Lower leg skin (tissue), 4 donors: ENCODE data around the gene GKN2. TPM values are rescaled to one million over a fixed set of nuclear protein-coding genes. Genes with fewer than 3 reads are reported as not detected.

Source experiments
- DNase-seq, 2 donors: peaks; one replicate each; pipeline ENCODE4 v3.0.0-alpha.2; 2019; ENCODE audit warnings: low spot score in 2 of 2
- H3K4me3 ChIP-seq: fragments of 200-600 bp; sonication (generic); 2 replicates; pipeline ENCODE4 v1.5.1; 2017; ENCODE audit warnings: mild to moderate bottlenecking, low read depth; ENCODE audit not compliant: poor library complexity, severe bottlenecking
- POLR2A ChIP-seq, 2 donors: fragments of 450-650 bp; IDR thresholded peaks; one replicate each; pipeline ENCODE4 v1.6.1; 2016 to 2017; ENCODE audit warnings: antibody characterized with exemption in 2 of 2, mild to moderate bottlenecking in 1 of 2, moderate library complexity in 1 of 2
- WGBS, 2 donors: methylation state at CpG; one replicate each; pipeline ENCODE4 v1.1.5; 2018; 5-methylcytosine and 5-hydroxymethylcytosine counted together
- intact Hi-C: fragments of 100-400 bp; cut with DNase I; formaldehyde crosslinking; loops from one replicate; pipeline ENCODE4 v1.15.0; 2023; ENCODE audit warnings: low total_unique reads
- total RNA-seq, 4 donors: library from RNA; depleted of rRNA; stranded (reverse); fragments of >200 nt; gene quantifications; one replicate each; pipeline ENCODE4 v1.1.0, GENCODE V29; 2016
- TF ChIP-seq, protein P1 (sequence below), 3 donors: fragments of 450-650 bp; IDR thresholded peaks; one replicate each; pipeline ENCODE4 v1.5.1; 2016; ENCODE audit warnings: antibody characterized with exemption in 3 of 3, mild to moderate bottlenecking in 3 of 3, moderate library complexity in 2 of 3

GKN2 gene
- total RNA-seq, 4 donors from 2014 or later: not detected

DNA sequence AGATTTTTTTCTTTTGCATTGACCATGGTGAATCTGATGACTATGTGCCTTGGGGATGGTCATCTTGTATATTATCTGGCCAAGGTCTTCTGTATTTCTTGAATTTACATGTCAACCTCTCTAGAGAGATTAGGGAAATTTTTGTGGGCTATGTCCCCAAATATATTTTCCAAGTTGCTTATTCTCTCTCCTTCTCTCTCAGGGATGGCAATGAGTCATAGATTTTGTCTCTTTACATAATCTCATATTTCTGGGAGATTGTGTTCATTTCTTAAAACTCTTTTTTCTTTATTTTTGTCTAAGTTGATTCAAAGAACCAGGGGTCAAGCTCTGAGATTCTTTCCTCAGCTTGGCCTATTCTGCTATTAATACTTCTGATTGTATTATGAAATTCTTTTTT lies 9.9 kb downstream of the GKN2 start:
- H3K4me3 ChIP-seq: no peak overlapping the region
- TF ChIP-seq, protein P1, sequence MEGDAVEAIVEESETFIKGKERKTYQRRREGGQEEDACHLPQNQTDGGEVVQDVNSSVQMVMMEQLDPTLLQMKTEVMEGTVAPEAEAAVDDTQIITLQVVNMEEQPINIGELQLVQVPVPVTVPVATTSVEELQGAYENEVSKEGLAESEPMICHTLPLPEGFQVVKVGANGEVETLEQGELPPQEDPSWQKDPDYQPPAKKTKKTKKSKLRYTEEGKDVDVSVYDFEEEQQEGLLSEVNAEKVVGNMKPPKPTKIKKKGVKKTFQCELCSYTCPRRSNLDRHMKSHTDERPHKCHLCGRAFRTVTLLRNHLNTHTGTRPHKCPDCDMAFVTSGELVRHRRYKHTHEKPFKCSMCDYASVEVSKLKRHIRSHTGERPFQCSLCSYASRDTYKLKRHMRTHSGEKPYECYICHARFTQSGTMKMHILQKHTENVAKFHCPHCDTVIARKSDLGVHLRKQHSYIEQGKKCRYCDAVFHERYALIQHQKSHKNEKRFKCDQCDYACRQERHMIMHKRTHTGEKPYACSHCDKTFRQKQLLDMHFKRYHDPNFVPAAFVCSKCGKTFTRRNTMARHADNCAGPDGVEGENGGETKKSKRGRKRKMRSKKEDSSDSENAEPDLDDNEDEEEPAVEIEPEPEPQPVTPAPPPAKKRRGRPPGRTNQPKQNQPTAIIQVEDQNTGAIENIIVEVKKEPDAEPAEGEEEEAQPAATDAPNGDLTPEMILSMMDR (IDR thresholded peaks at IDR 0.05): no peak
- TF ChIP-seq POLR2A (IDR thresholded peaks at IDR 0.05): no peak
- DNase-seq: no peak
- intact Hi-C loops: no loop called here

DNA sequence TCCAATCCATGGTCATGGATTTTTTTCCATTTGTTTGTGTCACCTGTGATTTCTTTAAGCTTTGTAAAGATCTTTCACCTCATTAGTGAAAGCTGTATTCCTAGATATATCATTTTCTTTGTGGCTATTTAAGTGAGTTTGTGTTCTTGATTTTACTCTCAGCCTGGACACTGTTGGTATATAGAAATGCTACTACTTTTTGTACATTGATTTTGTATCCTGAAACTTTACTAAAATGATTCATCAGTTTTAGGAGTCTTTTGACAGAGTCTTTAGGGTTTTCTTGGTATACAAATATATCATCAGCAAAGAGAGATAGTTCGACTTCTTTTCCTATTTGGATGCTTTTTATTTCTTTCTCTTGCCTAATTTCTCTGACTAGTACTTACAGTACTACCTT lies 12.3 kb downstream of the GKN2 start:
- 97 to 98% methylated on average over 1 of the region's 1 CpG for WGBS, 2 donors
- TF ChIP-seq POLR2A (IDR thresholded peaks at IDR 0.05): no peak
- TF ChIP-seq, protein P1 (IDR thresholded peaks at IDR 0.05): no peak
- intact Hi-C loops: no loop called here

DNA sequence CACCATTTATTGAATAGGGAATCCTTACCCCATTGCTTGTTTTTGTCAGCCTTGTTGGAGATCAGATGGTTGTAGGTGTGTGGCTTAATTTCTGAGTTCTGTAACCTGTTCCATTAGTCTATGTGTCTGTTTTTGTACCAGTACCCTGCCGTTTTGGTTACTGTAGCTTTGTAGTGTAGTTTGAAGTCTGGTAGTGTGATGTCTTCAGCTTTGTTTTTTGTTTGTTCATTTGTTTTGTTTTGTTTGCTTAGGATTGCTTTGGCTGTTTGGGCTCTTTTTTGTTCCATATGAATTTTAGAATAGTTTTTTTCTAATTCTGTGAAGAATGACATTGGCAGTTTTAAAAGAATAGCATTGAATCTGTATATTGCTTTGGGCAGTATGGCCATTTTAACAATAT lies 12.7 kb downstream of the GKN2 start:
- H3K4me3 ChIP-seq: no peak overlapping the region
- intact Hi-C loops: no loop called here
- 91 to 94% methylated on average over 1 of the region's 1 CpG for WGBS, 2 donors
- no peak for TF ChIP-seq POLR2A (IDR thresholded peaks at IDR 0.05)
- TF ChIP-seq, protein P1 (IDR thresholded peaks at IDR 0.05): no peak
- DNase-seq: no peak

More for the DNA sequence above, 12.3 kb downstream of the GKN2 start:
- H3K4me3 ChIP-seq: no peak overlapping the region
- no peak for DNase-seq

DNA sequence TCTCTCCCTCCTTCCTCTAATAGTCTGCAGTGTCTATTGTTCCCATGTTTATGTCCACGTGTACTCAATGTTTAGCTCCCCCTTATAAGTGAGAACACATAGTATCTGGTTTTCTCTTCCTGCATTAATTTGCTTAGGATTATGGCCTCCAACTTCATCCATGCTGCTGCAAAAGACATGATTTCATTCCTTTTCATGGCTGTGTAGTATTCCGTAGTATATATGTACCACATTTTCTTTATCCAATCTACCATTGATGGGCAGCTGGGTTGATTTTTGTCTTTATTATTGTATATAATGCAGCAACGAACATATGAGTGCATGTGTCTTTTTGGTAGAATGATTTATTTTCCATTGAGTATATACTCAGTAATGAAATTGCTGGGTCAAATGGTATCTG lies 13.8 kb downstream of the GKN2 start:
- H3K4me3 ChIP-seq: no peak overlapping the region
- intact Hi-C loops: no loop called here
- TF ChIP-seq POLR2A (IDR thresholded peaks at IDR 0.05): no peak
- TF ChIP-seq, protein P1 (IDR thresholded peaks at IDR 0.05): no peak
- 92 to 93% methylated on average over 3 of the region's 3 CpGs for WGBS, 2 donors
- no peak for DNase-seq

DNA sequence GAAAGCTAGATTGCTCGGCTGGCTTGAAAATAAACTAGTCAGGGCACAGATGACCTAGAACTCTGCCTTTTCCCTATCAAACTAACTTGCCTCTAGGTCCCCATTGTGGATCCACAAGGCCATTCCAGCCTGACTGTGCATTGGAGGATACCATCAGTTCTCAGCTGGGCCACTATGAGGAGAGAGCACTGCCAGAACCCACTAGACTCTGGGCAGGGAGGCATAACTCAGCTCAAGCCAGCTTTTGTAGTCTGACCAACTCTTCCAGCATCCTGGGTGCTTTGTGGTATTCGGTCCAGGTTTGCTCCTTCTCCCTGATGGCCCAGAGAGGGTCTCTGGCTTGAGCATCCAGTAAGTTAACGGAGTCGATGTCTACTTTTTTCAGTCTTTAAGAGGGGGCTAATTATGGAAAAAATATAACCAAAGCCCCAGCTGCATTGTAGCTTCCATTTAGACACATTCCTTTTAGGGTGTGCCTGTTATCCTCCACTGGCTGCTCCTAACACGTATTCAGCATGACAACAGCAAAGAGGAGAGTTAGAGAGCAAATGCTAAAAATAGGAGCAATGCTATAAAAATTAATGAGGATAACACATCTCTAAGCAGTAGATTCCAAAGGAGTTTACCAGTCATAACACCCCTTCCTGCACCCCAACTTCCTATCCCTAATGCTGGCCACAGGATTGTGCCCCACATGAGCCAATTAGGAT lies 15.2 kb downstream of the GKN2 start:
- intact Hi-C loops: no loop called here
- 49 to 65% methylated on average over 5 of the region's 5 CpGs for WGBS, 2 donors
- no peak overlapping the region for H3K4me3 ChIP-seq
- no peak for DNase-seq
- TF ChIP-seq, protein P1 (IDR thresholded peaks at IDR 0.05): no peak
- no peak for TF ChIP-seq POLR2A (IDR thresholded peaks at IDR 0.05)

DNA sequence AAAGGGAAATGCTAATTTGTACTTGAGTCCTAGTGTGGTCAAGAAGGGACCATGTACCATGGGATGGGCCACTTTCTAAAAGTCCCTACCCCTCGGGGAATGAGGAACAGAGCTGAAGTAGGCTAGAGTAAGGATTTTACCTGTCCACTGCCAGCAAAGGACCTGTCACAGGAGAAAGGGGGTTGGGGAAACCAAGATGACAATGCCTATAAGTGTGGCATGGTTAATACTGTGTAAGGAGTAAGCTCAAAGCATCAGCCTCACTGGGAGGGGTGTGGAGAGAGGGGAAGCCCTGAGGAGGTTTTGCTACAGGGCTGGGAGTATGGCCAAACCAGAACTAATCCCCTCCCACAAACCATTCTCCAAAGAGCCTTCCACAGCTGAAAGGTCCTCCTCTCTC lies 15.8 kb downstream of the GKN2 start:
- WGBS, 2 donors: 42 to 43% methylated on average over 1 of the region's 1 CpG

More for the DNA sequence above, 15.8 kb downstream of the GKN2 start:
- no peak for DNase-seq
- H3K4me3 ChIP-seq: no peak overlapping the region
- TF ChIP-seq POLR2A (IDR thresholded peaks at IDR 0.05): no peak
- TF ChIP-seq, protein P1 (IDR thresholded peaks at IDR 0.05): no peak
- intact Hi-C loops: no loop called here
